Naive B cell (primary cell): Measurements from ENCODE around the gene MRPL52. TPM values are rescaled to one million over a fixed set of nuclear protein-coding genes. Genes with fewer than 3 reads are reported as not detected.
"Not testable (repeated sequence)": the region's sequence is repeated elsewhere in the genome, so short reads cannot be mapped to it uniquely, and the experiment has no call there.

Source experiments
- ATAC-seq, 2 donors: fragments of 150-1000 bp; cut with Tn5 transposase; 2 replicates each; pipeline ENCODE4 v1.10.0; 2021; ENCODE audit warnings: low read depth in 2 of 2, mild to moderate bottlenecking in 2 of 2, moderate library complexity in 2 of 2
- DNase-seq: peaks from one replicate; pipeline ENCODE4 v3.0.0; 2022
- H3K27ac Mint-ChIP-seq, 6 donors: one replicate each; pipeline ENCODE4 v1.8.0; 2020 to 2022; ENCODE audit warnings: mild to moderate bottlenecking in 6 of 6, mixed read lengths in 6 of 6, moderate library complexity in 5 of 6, inconsistent platforms in 2 of 6
- H3K27me3 Mint-ChIP-seq, 3 donors: one replicate each; pipeline ENCODE4 v1.8.0; 2021 to 2022; ENCODE audit warnings: mixed read lengths in 3 of 3, mild to moderate bottlenecking in 1 of 3
- H3K36me3 Mint-ChIP-seq, 2 donors: one replicate each; pipeline ENCODE4 v1.8.0; 2020 to 2022; ENCODE audit warnings: mixed read lengths in 2 of 2, inconsistent platforms in 1 of 2, mild to moderate bottlenecking in 1 of 2
- H3K4me1 Mint-ChIP-seq, 3 donors: one replicate each; pipeline ENCODE4 v1.8.0; 2020 to 2022; ENCODE audit warnings: mixed read lengths in 3 of 3, inconsistent platforms in 1 of 3, mild to moderate bottlenecking in 1 of 3, moderate library complexity in 1 of 3
- H3K4me3 Mint-ChIP-seq, 8 donors: one replicate each; pipeline ENCODE4 v1.8.0; 2020 to 2022; ENCODE audit warnings: mild to moderate bottlenecking in 8 of 8, mixed read lengths in 8 of 8, moderate library complexity in 8 of 8, inconsistent platforms in 2 of 8
- H3K9me3 Mint-ChIP-seq, 7 donors: one replicate each; pipeline ENCODE4 v1.8.0; 2020 to 2022; ENCODE audit warnings: mixed read lengths in 7 of 7, mild to moderate bottlenecking in 5 of 7, inconsistent platforms in 2 of 7, moderate library complexity in 1 of 7
- polyA plus RNA-seq, 6 donors: library from polyadenylated mRNA; unstranded; fragments of 300-500 nt; fragmentation: Illumina TruSeq; gene quantifications; one replicate each; pipeline ENCODE4 v1.2.3, GENCODE V29; 2021; ENCODE audit warnings: low read depth in 6 of 6

MRPL52 gene
- polyA plus RNA-seq, 6 donors from 2014 or later = 75.0 to 232 (median 186) TPM

DNA sequence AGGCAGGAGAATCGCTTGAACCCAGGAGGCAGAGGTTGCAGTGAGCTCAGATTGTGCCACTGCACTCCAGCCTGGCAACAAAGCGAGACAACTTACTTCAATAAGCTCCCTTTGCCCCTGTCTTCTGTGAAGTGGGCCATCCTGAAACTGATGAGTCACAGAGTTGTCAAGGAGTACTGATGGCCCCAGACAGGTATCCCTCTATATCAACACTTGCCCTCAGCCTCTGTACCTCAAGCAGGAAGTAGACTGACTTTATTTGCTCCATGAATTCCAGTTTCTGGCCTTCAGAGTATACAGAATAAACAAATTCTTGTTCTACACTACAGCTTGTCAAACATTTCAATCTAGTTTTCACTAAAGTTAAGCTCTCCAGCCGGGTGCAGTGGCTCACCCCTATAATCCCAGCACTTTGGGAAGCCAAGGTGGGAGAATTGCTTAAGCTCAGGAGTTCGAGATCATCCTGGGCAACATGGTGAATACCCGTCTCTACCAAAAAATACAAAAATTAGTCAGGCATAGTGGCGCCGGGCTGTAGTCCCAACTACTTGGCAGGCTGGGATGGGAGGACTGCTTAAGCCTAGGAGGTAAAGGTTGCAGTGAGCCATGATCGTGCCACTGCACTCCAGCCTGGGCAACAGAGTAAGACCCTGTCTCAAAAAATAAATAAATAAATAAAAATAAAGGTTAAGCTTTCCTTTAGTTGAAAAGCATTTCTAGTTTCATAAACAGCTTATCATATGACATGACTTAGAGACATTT, 25.5 kb downstream of the MRPL52 start:
- ATAC-seq (no peak), DNase-seq (no peak)
- peaks cover 0 to 9% (median 0%) of the 10 kb centered on the region in 3 donors for H3K27me3 Mint-ChIP-seq
- H3K9me3 Mint-ChIP-seq = peaks cover 0 to 2% (median 0%) of the 10 kb centered on the region in 7 donors
- peak overlapping the region in 1 of 8 donors; percentile 65 for H3K4me3 Mint-ChIP-seq
- no peaks in the 10 kb centered on the region for H3K36me3 Mint-ChIP-seq
- peaks cover 6 to 21% (median 9%) of the 10 kb centered on the region in 3 donors for H3K4me1 Mint-ChIP-seq
- peak overlapping the region in 1 of 6 donors; percentile 33 for H3K27ac Mint-ChIP-seq

DNA sequence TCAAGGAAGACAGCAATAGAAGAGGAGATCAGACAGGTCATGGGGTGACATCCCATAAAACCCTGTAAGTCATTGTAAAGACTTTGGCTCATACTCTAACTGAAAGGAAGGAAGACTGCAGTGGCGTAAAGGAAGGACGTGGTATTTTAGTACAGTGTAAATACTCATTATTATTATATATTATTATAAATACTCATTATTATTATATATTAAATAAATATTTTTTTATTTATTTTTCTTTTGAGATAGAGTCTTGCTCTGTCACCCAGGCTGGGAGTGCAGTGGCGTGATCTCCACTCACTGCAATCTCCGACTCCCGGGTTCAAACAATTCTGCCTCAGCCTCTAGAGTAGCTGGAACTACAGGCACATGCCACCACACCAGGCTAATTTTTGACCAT, 26.7 kb downstream of the MRPL52 start:
- Mint-ChIP-seq H3K27me3 (peaks cover 0 to 10% (median 0%) of the 10 kb centered on the region in 3 donors), H3K4me1 (peaks cover 6 to 21% (median 9%) of the 10 kb centered on the region in 3 donors), H3K4me3 (no peak overlapping the region), H3K36me3 (no peaks in the 10 kb centered on the region), H3K27ac (no peak overlapping the region), H3K9me3 (peaks cover 0 to 2% (median 0%) of the 10 kb centered on the region in 7 donors)
- ATAC-seq (no peak), DNase-seq (no peak)

DNA sequence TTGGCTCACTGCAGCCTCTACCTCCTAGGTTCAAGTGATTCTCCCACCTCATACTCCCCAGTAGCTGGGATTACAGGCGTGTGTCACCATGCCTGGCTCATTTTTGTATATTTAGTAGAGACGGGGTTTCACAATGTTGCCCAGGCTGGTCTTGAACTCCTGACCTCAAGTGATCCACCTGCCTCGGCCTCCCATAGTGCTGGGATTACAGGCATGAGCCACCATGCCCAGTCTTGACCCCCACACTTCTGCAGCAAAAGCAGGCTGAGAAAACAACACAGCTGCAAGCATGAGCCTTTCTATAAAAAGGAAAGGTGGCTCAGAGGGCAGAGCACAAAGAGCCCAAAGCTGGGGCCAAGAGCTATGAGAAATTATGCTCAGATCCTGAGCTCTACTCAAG, 30.7 kb downstream of the MRPL52 start:
- H3K36me3 Mint-ChIP-seq, H3K9me3 Mint-ChIP-seq, H3K27ac Mint-ChIP-seq, DNase-seq, ATAC-seq, H3K4me3 Mint-ChIP-seq: not testable (repeated sequence)
- Mint-ChIP-seq H3K27me3 (peaks cover 0 to 18% (median 0%) of the 10 kb centered on the region in 3 donors), H3K4me1 (peaks cover 0 to 10% (median 3%) of the 10 kb centered on the region in 3 donors)

DNA sequence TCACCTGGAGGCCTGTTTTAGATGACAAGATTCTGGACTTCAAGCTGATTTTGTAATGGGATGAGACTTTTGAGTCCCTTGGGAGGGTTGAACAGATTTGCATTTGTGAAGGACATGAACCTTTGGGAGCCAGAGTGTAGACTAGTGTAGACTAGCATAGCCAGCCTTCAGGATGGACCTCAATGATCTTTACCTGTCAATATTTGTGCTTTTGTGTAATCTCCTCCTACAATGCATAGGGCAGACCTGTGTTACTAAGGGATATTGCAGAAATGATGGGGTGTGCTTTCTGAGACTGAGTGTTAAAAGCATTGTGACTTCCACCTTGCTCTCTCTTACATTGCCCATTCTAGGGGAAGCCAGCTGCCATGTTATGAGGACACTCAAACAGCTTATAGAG, 32.0 kb downstream of the MRPL52 start:
- ATAC-seq (no peak), DNase-seq (no peak)
- peak overlapping the region in 1 of 6 donors; percentile 33 for H3K27ac Mint-ChIP-seq
- H3K4me3 Mint-ChIP-seq = no peak overlapping the region
- H3K27me3 Mint-ChIP-seq = peaks cover 0 to 14% (median 0%) of the 10 kb centered on the region in 3 donors
- peaks cover 0 to 5% of the 10 kb centered on the region in 2 donors for H3K36me3 Mint-ChIP-seq
- H3K9me3 Mint-ChIP-seq = no peaks in the 10 kb centered on the region
- peaks cover 0 to 10% (median 3%) of the 10 kb centered on the region in 3 donors for H3K4me1 Mint-ChIP-seq

DNA sequence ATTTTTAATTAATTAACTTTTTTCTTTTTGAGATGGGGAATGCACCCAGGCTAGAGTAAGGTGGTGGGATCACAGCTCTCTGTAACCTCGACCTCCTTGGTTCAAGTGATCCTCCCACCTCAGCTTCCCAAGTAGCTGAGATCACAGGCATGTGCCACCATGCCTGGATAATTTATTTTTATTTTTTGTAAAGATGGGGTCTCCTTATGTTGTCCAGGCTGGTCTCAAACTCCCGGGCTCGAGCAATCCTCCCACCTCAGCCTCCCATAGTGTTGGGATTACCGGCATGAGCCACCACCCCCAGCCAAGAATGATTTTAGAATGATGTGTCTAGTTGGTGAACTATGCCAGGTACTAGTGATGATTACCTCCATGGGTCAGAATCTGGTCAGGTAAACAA, 35.3 kb downstream of the MRPL52 start:
- ATAC-seq (no peak), DNase-seq (no peak)
- Mint-ChIP-seq H3K4me3 (no peak overlapping the region), H3K27me3 (peaks cover 0 to 9% (median 0%) of the 10 kb centered on the region in 3 donors), H3K36me3 (peaks cover 0 to 5% of the 10 kb centered on the region in 2 donors), H3K27ac (peak overlapping the region in 1 of 6 donors; percentile 87), H3K9me3 (no peaks in the 10 kb centered on the region), H3K4me1 (peaks cover 0 to 3% (median 1%) of the 10 kb centered on the region in 3 donors)

DNA sequence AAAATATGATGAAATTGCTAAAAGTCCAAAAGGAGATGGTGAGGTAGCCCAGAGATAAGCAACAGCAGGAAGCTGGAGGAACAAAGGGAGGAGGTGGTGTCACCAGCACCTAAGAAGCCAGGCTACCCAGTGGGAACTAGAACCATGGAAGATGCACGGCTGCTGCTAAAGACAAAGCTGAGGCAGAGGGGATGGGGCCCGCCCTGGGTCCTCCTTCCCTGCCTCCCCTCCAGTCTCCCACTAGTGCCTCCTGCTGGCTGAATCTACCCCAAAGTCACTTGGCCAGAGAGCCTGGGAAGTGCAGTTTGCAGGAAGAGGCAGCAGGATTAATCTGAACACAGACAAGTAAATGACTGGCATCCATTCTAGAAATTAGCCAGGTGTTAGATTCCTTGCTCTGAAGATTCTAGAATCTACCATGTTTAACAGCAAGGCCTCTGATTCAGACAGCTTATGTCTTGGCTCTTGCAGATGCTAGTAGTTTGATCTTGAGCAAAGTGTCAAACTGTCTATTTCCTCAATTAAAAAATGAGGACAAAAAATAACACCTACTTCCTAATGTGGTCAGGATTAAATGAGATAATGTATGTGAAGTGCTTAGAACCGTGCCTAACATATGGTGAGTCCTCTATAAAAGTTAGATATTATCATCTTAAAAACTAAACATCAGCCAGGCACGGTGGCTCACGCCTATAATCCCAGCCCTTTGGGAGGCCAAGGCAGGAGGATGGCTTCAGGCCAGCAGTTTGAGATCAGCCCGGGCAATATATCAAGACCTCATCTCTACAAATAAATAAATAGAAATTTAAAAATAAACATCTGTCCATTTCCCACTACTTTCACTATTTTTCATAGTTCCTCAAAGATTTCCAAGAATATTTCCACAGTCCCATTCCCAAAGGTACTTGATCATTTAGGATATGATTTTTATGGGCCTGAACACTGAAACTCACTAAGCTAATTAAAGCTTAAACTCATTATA, 36.0 kb downstream of the MRPL52 start:
- DNase-seq (no peak), ATAC-seq (no peak)
- peaks cover 0 to 9% (median 0%) of the 10 kb centered on the region in 3 donors for H3K27me3 Mint-ChIP-seq
- peaks cover 7 to 8% (median 7%) of the 10 kb centered on the region in 3 donors for H3K4me1 Mint-ChIP-seq
- no peak overlapping the region for H3K4me3 Mint-ChIP-seq
- H3K36me3 Mint-ChIP-seq = peaks cover 0 to 5% of the 10 kb centered on the region in 2 donors
- no peaks in the 10 kb centered on the region for H3K9me3 Mint-ChIP-seq
- peak overlapping the region in 1 of 6 donors; percentile 87 for H3K27ac Mint-ChIP-seq

DNA sequence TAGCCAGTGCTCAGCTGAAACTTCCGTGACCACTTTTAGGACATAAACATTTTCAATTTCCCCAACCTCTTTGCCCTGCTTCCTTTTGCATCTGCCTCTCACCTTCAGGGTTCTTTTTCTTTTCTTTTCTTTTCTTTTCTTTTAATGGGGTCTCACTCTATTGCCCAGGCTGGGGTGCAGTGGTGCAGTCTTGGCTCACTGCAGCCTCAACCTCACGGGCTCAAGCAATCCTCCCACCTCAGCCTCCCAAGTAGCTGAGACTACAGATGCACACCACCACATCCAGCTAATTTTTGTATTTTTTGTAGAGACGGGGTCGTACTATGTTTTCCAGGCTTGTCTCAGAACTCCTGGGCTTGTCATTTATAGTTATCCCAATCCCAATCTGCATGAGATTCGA, 37.2 kb downstream of the MRPL52 start:
- H3K27me3 Mint-ChIP-seq = peaks cover 0 to 3% (median 0%) of the 10 kb centered on the region in 3 donors
- DNase-seq (no peak), ATAC-seq (no peak)
- H3K4me1 Mint-ChIP-seq = peaks cover 10 to 15% (median 14%) of the 10 kb centered on the region in 3 donors
- peak overlapping the region in 1 of 6 donors; percentile 48 for H3K27ac Mint-ChIP-seq
- H3K36me3 Mint-ChIP-seq = peaks cover 0 to 2% of the 10 kb centered on the region in 2 donors
- no peaks in the 10 kb centered on the region for H3K9me3 Mint-ChIP-seq
- H3K4me3 Mint-ChIP-seq = no peak overlapping the region

DNA sequence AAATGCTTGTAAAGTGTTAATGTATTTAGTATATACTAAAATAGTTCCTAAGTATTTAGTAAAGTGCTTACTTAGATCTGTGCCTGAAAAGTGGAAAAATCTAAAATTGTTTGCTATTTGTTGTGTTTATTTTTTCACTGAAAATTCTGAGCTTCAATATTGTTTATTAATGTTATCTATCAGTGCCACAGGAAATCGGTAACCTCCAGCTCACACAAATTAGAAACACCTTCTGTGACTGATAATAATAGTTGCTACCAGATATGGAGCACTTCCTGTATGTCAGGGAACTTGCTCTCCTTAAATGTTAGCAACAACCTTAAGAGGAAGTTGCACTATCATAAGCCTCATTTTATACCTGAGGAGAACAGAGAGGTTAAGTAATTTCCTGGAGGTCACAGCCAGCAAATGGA, 41.1 kb downstream of the MRPL52 start:
- Mint-ChIP-seq H3K27ac (peak overlapping the region; percentile 84 to 98 (median 96)), H3K27me3 (no peaks in the 10 kb centered on the region), H3K36me3 (peaks cover 5 to 7% of the 10 kb centered on the region in 2 donors), H3K9me3 (no peaks in the 10 kb centered on the region), H3K4me1 (peaks cover 22 to 37% (median 31%) of the 10 kb centered on the region in 3 donors), H3K4me3 (peak overlapping the region; percentile 88 to 98 (median 94))
- DNase-seq = peak; percentile 46
- peak; percentile 44 to 49 for ATAC-seq

DNA sequence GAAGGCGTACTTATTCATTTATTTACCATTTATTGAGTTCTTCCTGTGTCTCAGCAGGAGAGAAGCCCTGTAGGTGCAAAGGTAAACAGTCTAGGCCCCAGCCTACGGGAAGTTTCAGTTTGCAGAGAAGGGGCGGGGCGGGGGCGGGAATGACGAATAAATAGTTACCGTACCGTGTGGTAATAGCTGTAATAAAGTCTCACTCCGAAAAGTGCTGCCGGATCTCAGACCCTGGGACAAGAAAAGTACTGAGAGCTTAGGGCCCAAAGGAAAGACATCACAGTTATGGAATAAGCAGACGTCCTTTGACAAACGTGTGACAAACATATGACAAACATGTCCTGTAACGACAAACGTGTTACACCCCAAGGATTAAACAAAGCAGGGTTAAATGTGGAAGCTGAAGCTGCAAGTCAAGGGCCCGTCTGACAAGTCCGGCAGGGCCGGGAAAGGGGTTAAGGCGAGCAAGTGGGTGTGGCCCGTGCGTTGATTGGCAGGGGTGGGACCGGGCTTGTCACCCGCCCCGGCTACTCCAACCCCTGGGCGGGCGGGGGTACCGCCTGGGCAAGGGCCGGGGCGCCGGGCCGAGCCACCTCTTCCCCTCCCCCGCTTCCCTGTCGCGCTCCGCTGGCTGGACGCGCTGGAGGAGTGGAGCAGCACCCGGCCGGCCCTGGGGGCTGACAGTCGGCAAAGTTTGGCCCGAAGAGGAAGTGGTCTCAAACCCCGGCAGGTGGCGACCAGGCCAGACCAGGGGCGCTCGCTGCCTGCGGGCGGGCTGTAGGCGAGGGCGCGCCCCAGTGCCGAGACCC, 41.7 kb downstream of the MRPL52 start, which contains the start of gene LRP10:
Gene LRP10 (plus strand): TSS at position 517 of the 809 bp plus-strand sequence. CDS start 564 bp downstream, outside the sequence.
- Mint-ChIP-seq H3K4me3 (peak within 1 kb of the TSS; percentile 88 to 98 (median 94)), H3K27me3 (no peaks in the 10 kb centered on the region), H3K27ac (peak within 1 kb of the TSS; percentile 91 to 98 (median 96)), H3K9me3 (no peaks in the 10 kb centered on the region), H3K4me1 (peaks cover 25 to 43% (median 36%) of the 10 kb centered on the region in 3 donors), H3K36me3 (peaks cover 5 to 7% of the 10 kb centered on the region in 2 donors)
- ATAC-seq = peak; percentile 81 to 82
- peak; percentile 85 for DNase-seq

DNA sequence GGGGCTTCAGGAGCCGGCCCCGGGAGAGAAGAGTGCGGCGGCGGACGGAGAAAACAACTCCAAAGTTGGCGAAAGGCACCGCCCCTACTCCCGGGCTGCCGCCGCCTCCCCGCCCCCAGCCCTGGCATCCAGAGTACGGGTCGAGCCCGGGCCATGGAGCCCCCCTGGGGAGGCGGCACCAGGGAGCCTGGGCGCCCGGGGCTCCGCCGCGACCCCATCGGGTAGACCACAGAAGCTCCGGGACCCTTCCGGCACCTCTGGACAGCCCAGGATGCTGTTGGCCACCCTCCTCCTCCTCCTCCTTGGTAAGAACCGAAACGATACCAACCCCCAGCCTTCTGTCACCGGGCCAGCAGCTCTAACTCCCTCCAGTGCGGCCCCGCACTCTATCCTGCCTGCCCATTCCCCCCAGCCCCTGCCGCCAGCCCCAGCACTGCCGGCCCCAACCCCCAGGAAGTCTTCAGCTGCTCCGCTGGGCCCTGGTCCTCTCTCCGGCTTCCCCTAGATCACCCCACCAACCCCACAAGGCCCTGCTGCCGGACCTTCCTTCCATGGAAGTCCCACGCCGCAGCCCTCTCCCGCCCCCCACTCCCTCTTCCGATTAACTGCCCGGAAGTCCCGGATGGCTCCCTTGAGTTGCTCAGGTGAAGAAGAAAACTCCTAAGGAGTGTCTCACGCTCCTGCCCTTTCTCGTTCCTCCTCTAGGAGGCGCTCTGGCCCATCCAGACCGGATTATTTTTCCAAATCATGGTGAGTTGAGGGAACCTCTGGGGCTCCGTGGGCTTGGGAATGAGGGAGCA, 42.5 kb downstream of the MRPL52 start:
- H3K4me1 Mint-ChIP-seq = peaks cover 25 to 44% (median 36%) of the 10 kb centered on the region in 3 donors
- peaks cover 5 to 8% of the 10 kb centered on the region in 2 donors for H3K36me3 Mint-ChIP-seq
- peak overlapping the region; percentile 61 to 97 (median 92) for H3K27ac Mint-ChIP-seq
- ATAC-seq (peak; percentile 20 to 24), DNase-seq (peak; percentile 58)
- peak overlapping the region; percentile 88 to 98 (median 94) for H3K4me3 Mint-ChIP-seq
- H3K27me3 Mint-ChIP-seq = no peaks in the 10 kb centered on the region
- no peaks in the 10 kb centered on the region for H3K9me3 Mint-ChIP-seq

DNA sequence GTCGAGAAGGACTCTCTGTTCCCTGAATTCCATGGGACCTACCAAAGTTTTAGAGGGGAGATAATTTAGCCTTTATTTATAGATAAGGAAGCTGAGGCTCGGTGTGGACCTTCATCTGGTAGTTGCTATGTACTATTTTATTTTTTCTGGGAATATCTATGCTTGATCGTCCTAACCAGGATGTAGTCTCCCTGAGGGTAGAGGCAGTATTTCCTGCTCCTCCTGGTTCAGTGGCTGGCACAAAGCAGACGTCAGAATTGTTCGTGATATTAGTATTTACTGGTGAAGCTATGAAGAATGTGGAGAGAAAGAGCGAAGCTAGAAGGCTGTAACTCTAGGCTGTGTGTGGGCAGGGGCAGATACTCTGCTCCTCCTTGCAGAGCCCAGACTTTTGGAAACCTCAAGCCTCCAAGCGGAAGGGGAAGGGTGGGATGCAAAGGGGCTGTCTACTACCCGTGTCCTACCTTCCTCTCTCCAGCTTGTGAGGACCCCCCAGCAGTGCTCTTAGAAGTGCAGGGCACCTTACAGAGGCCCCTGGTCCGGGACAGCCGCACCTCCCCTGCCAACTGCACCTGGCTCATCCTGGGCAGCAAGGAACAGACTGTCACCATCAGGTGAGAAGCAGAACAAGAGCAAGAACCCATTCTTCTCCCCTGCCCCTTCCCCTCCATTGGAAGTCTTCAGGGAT, 43.3 kb downstream of the MRPL52 start:
- Mint-ChIP-seq H3K27me3 (no peaks in the 10 kb centered on the region), H3K27ac (peak overlapping the region; percentile 61 to 97 (median 92)), H3K4me1 (peaks cover 25 to 45% (median 43%) of the 10 kb centered on the region in 3 donors), H3K36me3 (peaks cover 5 to 15% of the 10 kb centered on the region in 2 donors), H3K9me3 (no peaks in the 10 kb centered on the region), H3K4me3 (peak overlapping the region; percentile 88 to 98 (median 92))
- no peak for ATAC-seq
- DNase-seq = no peak
